Activated CD4-positive, alpha-beta T cell treated with anti-CD3 and anti-CD28 coated beads for 1 hour (primary cell): ENCODE data around the gene ABCC1.
"Not testable (repeated sequence)": the region's sequence is repeated elsewhere in the genome, so short reads cannot be mapped to it uniquely, and the experiment has no call there.

ENCODE experiments used
- DNase-seq: peaks from one replicate; pipeline ENCODE4 v3.0.0-alpha.2; 2020

The ABCC1 gene

DNA sequence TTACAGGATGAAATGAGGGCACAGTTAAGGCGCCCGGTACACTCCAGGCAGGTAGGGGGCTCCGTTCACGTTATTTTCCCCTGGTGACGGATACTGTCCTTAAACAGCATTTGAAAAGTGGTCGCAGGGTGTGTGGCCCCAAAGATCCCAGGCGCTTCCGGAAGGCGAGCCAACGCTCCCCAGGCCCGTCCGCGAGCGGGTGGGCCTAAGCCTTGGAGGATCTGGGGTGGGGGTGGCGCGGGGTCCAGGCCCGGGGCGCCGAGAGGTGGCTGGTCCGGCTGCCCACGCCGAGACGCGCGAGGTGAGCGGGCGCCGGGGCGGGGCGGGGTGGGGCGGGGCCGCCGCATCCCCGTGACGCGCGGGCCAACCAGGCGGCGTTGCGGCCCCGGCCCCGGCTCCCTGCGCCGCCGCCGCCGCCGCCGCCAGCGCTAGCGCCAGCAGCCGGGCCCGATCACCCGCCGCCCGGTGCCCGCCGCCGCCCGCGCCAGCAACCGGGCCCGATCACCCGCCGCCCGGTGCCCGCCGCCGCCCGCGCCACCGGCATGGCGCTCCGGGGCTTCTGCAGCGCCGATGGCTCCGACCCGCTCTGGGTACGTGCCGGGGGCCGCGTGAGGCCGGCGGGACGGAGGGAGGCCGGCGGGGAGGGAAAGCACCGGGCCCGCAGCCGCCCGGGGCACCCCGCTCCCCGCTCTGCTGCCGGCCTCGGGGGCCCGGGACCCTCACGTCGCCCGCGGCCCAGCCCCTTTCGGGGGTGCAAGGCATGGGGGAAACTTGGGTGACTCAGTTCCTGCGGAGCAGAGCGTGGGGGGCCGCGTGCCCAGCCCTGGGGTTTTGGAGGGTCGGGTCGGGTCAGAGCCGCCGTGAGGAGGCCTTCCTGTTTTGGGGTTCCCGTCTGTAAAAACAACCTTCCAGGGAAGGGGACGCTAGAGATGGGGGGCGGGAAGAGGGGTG is at the start of gene ABCC1:
ABCC1 (plus strand) TSS at position 407 of the 951 bp plus-strand sequence; CDS start at position 543, 136 bp downstream.
- DNase-seq: peak; percentile 40

DNA sequence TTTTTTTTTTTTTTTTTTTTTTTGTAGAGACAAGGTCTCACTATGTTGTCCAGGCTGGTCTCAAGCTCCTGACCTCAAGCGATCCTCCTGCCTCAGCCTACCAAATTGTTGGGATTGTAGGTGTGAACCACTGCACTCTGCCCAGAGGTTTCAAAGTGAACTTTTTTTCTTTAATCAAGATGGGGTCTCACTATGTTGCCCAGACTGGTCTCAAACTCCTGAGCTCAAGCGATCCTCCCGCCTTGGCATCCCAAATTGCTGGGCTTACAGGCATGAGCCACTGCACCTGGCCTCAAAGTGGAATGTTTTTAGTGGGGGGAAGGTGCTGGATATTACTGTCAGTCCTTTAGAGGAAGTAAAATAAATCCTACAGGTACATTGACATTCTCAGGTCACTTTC is 49.1 kb upstream of the ABCC1 start:
- no peak for DNase-seq

DNA sequence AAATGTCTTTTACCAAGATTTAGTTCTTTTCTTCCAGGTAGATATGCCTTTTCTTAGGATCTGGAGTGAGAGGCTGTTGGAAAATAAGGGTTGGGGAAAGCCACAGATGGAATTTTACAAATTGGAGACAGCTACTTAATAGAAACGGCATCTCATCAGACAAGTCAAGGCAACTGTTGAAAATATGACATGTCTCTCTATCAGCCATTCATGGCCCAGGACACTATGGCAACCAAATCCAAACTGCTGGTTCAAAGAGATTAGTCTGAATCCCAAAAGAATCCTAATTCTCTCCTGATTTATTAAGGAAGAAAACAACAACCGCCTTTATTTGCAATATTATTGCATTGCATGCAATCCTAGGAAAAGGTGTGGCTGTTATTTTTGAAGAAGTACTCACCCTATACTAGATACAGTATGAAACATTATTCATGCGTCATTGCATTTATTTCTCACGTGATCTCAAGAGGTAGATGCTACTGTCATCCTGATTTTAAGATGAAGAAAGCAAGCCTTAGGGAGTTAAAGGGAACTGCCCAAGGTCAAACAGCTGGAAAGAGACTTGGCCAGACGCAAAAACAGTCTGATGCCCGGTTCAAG is 48.4 kb upstream of the ABCC1 start:
- no peak for DNase-seq

DNA sequence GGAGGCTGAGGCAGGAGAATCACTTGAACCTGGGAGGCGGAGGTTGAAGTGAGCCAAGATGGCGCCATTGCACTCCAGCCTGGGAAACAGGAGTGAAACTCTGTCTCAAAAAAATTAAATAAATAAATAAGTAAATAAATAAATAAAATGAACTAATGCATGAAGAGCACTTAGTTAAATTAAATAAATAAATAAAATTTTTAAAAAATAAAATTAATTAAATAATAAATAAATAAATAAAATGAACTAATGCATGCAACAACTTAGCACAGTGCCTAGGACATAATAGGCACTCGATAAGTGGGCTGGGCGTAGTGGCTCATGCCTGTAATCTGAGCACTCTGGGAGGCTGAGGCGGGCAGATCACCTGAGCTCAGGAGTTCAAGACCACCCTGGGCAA is 45.5 kb upstream of the ABCC1 start:
- no peak for DNase-seq

DNA sequence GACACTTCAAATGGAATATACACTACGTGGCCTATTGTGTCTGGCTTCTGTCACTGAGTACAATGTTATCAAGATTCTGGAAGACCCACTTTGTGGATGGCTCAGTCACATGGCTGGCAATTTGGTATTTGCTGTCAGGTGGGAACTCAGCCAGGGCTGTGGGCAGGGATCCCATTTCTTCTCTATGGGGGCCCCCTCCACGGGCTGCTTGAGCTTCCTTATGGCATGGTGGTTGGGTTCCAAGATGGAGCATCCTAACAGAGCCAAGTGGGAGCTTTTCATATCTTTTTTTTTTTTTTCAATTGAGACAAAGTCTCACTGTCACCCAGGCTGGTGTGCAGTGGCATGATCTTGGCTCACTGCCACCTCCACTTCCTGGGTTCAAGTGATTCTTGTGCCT is 43.0 kb upstream of the ABCC1 start:
- DNase-seq: no peak

DNA sequence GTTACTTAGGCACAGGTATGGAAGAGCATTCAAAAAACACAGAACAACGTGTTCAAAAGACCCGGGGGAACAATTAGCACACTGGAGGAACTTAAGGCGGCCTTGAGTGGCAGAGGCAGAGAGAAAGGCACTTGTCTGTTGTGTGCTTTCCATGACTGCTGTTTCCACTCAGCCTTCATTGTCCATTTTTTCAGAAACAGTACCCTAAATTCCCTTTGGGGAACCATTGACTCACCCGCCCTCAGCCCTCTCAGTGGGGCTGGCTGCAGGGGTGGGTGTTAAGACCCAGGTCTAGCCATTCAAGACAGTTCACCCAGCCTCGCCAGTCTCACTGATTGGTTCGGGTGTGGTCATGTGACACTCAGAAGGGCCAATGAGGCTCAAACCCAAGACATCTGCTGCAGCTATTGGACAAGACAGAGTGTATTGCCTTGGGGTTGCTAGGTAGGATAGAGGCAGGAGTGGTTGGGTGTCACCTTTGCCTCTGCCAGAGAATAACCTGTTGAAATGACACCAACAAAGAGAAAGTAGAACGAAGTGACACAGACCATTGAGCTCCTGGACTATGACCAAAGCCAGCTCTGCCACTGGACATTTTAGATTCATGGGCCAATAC is 41.4 kb upstream of the ABCC1 start:
- DNase-seq: no peak

DNA sequence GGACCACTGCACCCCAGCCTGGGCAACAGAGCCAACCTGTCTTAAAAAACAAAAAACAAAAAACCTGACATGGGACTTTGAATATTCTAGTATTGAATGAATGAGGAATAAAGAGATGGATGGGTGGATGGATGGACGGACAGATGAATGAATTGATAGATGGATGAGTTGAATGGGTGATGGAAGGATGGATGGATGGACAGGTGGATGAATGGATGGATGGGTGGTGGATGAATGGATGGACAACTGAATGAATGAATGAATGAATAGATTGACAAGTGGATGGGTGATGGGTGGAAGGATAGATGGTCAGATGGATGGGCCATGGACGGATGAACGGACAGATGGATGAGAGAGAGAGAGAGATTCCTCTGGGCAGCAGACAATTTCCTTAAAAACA is 38.2 kb upstream of the ABCC1 start:
- DNase-seq: no peak

DNA sequence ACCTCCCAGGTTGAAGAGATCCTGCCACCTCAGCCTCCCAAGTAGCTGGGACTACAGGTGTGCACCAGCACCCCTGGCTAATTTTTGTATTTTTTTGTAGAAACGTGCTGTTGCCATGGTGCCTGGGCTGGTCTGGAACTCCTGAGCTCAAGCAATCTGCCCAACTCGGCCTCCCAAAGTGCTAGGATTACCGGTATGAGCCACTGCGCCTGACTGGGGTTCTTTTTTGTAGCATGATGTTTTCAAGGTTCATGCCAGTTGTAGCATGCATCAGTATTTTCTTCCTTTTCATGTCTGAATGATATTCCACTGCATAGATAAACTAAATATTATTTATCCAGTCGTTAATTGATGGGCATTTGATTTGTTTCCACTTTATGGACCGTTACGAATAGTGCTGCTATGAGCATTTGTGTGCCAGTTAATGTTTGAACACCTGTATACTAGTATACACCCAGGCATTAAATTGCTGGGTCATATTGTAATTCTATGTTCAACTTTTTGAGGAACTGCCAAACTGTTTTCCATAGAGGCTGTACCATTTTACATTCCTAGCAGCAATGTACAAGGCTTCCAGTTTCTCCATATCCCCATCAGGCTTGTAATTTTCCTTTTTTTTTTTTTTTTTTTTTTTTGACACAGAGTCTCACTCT is 36.2 kb upstream of the ABCC1 start:
- no peak for DNase-seq

DNA sequence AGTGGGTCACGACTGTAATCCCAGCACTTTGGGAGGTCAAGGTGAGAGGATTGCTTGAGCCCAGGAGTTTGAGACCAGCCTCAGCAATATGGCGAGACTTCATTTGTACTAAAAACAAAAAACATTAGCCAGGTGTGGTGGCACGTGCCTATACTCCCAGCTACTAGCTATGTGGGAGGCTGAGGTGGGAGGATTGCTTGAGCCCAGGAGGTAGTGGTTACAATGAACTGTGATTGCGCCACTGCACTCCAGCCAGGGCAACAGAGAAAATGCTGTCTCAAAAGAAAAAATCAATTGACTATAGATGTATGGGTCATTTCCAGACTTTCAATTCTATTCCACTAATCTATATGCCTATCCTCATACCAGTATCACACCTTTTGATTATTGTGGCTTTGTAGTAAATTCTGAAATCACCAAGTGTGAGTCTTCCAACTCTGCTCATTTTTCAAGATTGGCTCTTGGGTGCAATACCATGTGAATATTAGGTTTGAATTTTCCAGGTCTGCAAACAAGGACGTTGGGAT is 33.8 kb upstream of the ABCC1 start:
- no peak for DNase-seq

DNA sequence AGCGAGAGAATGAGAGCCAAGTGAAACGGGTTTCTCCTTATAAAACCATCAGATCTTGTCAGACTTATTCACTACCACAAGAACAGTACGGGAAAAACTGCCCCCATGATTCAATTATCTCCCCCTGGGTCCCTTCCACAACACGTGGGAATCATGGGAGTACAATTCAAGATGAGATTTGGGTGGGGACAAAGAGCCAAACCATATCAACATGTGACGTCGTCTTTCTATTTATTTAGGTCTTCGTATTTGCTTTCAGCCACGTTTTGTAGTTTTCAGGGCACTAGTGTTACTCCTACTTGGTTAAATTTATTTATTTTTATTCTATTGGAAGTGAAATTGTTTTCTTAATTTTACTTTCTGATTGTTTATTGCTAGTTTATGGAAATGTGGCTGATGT is 33.1 kb upstream of the ABCC1 start:
- DNase-seq: no peak

DNA sequence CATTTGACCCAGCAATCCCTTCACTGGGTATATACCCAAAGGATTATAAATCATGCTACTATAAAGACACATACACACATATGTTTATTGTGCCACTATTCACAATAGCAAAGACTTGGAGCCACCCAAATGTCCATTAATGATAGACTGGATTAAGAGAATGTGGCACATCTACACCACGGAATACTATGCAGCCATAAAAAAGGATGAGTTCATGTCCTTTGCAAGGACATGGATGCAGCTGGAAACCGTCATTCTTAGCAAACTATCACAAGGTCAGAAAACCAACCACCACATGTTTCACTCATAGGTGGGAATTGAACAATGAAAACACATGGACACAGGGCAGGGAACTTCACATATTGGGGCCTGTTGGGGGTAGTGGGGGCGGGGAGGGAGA is 31.1 kb upstream of the ABCC1 start:
- not testable (repeated sequence) for DNase-seq

DNA sequence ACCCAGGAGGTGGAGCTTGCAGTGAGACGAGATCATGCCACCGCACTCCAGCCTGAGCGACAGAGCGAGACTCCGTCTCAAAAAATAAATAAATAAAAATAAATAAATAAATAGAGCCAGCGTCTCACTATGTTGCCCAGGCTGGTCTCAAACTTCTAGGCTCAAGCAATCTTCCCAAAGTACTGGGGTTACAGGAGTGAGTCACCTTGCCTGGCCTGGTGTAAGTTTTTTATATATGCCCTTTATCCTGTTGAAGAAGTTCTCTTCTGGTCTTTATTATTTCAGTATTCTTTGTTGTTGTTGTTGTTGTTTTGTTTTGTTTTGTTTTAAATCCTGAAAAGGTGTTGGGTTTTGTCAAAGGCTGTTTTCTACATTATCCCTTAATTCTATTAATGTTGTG is 30.1 kb upstream of the ABCC1 start:
- DNase-seq: no peak

DNA sequence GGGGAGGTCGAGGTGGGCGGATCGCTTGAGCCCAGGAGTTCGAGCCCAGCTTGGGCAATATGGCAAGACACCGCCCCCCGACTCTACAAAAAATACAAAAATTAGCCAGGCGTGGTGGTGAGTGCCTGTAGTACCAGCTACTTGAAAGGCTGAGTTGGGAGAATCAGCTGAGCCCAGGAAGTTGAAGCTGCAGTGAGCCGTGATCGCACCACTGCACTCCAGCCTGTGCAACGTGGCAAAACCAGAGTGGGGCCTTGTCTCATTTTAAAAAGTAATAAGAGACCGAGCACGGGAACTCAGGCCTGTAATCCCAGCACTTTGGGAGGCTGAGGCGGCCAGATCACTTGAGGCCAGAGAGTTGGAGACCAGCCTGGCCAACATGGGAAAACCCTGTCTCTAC is 24.4 kb upstream of the ABCC1 start:
- no peak for DNase-seq

DNA sequence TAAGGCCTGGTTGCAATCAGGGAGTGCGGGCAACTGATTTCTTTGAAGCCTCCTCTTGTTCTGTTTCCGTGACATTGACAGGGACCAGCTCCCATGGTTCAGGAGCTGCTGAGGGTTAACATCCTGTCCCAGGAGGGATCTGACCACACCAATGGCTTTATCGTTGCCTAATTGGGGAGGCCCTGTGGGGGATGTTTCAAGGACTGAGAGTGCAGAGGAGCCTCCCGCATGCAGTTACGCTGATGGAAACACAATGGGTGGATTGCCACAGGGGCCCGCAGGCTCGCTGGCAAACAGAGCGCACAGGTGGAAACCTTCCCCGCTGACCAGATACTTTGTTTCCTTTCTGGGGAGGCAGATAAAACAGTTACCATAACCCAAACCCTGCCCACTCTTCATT is 23.8 kb upstream of the ABCC1 start:
- no peak for DNase-seq

DNA sequence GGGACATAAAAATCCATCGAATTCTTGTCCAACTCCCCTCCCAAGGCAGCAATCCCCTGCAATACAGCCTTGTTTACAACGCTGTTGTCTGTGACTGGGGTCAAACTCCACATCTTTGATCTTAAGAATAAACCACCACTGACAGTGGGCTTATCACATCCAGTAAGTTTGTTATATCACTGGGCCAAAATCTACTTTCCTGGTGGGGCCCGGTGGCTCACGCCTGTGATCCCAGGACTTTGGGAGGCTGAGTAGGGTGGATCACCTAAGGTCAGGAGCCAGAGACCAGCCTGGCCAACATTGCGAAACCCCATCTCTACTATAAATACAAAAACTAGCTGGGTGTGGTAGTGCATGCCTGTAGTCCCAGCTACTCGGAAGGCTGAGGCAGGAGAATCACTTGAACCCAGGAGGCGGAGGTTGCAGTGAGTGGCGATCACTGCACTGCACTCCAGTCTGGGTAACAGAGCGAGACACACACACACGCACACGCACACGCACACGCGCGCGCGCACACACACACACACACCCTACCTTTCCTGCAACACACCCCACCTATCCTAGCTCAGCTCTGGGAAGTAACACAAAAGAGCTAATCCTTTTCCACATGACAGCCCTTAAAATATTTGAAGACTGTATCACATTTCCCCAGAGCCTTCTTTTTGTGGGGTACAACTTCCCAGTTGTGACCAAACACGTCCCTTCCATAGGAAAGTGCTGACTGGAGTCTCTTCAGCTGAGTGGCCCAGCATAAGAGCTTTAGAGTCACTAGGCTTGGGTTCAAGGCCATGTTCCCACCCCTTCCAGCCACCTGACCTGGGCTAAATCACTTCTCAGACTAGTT is 20.9 kb upstream of the ABCC1 start:
- no peak for DNase-seq

DNA sequence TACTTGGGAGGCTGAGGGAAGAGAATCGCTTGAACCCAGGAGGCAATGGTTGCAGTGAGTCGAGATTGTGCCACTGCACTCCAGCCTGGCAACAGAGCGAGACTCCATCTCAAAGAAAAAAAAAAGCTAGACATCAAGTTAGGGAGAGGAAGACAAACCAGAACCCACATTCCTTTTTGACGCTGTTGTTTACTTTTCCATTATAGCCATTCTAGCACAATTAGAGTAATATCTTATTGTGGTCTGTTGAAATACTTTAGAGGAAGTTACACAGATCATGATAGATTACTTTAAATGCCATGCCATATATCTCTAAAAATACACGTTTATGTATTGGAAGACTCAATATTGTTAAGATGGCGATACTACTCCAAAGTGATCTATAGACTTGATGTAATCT is 16.5 kb upstream of the ABCC1 start:
- DNase-seq: no peak

DNA sequence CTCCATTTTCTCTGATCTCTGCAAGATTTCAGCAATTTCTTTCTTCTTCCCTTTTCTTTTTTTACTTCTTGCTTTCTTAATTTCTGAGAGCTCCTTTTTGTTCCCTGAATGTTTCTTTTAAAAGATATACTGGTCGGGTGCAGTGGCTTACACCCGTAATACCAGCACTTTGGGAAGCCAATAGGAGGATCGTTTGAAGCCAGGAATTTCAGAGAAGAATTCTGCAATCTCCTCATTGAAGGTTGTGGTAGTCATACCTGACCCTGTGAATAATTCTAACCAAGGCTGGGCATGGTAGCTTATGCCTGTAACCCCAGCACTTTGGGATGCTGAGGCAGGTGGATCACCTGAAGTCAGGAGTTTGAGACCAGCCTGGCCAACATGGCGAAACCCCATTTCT is 15.6 kb upstream of the ABCC1 start:
- no peak for DNase-seq

DNA sequence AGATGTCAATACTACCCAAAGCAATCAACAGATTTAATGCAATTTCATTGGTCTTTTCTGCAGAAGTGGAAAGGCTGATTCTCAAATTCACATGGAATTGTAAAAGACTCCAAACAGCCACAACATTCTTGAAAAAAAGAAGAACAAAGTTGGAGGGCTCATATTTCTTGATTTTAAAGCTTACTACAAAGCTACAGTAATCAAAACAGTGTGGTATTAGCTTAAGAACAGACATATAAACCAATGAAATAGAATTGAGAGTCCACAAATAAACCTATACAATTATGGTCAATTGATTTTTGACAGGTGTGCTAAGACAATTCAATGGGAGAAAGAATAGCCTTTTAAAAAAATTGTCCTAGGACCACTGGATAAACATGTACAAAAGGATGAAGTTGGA is 14.4 kb upstream of the ABCC1 start:
- DNase-seq: no peak

DNA sequence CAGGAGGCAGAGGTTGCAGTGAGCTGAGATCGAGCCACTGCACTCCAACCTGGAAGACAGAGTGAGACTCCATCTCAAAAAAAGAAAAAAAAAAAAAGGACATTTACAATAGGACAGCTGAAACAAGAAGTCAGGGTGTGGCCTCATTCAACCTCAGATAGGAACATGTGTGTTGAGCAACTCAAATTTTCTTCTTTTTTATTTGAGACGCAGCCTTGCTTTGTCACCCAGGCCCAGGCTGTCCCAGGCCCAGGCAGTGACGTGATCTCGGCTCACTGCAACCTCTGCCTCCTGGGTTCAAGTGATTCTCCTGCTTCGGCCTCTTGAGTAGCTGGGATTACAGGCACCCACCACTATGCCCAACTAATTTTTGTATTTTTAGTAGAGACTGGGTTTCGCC is 12.6 kb upstream of the ABCC1 start:
- not testable (repeated sequence) for DNase-seq

DNA sequence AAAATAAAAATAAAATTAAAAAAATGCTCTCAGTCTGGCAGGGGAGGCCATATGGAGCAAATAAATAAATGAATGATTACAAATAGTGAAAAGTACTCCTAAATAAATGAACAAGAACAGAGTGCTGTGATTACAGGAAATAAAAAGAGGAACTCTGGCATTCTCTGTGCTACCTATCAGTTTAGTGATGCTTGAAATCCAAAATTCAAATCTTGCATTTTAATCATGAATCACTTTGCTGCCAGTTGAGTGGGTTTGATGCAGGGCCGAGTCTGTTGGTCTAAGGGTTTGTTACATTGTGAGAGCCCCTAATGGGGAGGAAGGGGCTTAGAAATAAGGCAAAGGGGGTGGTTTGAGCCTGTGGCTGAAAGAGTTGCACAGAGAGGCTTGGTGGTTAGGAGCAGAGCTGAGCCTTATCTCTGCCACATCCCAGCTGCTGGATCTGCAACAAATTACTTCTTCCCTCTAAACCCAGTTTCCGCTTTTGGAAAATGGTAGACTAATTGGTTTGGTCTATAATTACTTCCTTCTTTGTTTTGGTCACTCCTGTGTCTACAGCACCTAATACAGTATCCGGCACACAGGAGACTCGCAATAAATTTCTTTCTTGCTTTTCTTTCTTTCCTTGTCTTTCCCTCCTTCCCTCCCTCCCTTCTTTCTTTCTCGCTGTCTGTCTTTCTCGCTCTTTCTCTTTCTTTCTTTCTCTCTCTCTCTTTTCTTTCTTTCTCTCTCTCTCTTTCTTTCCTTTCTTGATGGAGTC is 6.3 kb upstream of the ABCC1 start:
- no peak for DNase-seq

DNA sequence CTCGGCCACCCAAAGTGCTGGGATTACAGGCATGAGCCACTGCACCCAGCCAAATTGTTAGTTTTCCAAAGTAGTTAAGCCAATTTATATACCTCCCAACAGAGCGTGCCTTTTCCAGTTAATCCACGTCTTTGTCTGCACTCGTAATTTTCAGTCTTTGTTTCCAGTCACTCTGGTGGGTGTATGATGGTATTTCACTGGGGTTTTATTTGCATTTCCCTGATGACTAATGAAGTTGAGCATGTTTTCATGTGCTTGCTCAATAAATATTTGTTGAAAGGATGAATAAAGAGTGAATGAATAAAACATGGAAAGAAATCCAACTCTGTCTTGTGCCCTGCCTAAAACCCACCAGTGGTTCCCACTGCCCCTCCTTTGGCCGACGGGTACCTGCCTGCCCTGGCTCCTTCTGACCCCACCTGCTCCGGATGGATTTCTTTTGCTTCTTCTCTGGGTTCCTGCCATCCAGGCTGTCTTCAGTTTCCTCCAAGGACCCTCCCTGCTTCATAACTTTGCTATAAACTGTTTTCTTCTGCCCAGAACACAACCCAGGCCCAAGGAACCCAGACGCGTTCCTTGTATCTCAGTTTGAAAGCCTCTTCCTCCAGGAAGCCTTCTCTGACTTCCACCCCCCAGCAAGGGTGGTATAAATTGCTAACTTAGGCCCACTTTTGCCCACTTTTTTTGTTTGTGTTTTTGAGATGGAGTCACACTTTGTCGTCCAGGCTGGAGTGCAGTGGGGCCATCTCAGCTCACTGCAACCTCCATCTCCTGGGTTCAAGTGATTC is 3.0 kb upstream of the ABCC1 start:
- no peak for DNase-seq
